Kidney glomerular epithelial cell (primary cell): ENCODE results near the gene PLCH2.
"Not testable (repeated sequence)": the region's sequence is repeated elsewhere in the genome, so short reads cannot be mapped to it uniquely, and the experiment has no call there.

Experiments
- DNase-seq: peaks from one replicate; lab custom pipeline; 2025; lab: John Stamatoyannopoulos, UW

The PLCH2 gene

DNA sequence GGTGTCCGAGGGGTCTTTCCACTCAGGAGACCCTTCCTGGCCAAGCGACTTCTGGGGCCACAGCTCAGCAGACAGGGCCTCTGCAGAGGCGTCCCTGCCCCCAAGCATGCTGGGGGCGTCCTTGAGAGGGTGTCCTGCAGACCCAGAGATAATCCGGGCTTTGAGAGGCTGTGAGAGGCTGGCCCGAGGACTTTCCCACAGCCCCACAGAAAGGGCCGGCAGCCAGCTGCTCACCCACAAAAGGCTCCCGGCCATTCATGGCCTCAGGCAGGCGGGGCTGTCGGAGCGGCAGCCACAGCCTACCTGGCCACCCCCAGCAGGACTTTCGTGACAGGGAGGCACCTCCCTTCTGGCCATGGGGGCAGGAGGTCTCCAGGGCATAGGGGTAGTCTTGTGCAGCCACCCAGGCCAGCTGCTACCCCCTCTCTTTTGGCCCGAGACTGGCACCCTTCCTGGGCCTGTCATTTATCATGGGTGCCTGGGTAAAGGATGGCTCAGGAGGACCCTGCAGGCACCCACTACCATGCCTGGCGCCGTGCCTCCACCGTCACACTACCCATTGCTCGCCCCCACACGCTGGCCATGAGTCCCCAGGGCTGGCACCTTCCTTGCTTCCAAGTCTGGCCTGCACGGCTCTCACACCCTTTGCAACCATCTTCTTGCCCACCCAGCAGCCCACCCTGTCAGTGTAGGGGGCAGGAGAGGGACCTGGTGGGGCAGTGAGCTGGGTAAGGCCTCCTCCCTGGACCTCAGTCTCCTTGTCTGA, 69.0 kb downstream of the PLCH2 start:
- DNase-seq, result no peak

DNA sequence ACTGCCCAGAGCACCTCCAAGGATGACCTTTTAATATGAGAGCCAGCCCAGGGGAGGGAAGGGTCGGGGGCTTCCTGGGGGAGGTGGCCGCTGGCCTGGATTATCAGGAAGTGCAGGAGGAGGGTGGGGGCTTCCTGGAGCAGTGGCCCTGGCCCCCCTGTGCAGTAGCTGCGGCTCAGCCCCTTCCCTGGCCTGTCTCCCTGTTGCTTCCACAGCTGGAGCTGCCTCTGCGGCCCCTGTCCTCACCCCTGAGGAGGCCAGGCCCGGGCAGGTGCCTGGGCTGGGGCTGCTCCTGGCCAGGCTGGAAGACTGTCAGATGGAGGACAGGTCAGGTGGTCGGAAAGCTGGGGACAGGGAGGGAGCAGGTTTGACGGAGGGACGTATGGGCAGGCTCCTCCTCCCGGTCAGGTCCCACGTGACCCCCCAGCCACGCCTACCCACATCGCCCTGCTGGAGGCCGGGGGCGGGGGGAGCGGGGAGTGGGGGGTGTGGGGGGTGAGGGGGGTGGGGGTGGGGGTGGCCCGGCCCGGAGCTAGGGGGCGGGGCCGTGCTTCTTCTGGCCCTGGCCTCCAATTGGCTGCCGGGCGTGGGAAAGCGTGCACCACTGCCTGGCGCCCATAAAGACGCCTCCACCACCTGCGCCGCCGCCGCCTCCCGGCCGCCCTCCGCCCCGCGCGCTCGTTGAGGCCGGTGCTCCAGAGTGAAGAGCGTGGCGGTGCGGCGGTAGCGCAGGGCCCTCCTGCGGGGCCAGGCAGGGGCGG, 69.8 kb downstream of the PLCH2 start:
- peak; percentile 28 for DNase-seq

DNA sequence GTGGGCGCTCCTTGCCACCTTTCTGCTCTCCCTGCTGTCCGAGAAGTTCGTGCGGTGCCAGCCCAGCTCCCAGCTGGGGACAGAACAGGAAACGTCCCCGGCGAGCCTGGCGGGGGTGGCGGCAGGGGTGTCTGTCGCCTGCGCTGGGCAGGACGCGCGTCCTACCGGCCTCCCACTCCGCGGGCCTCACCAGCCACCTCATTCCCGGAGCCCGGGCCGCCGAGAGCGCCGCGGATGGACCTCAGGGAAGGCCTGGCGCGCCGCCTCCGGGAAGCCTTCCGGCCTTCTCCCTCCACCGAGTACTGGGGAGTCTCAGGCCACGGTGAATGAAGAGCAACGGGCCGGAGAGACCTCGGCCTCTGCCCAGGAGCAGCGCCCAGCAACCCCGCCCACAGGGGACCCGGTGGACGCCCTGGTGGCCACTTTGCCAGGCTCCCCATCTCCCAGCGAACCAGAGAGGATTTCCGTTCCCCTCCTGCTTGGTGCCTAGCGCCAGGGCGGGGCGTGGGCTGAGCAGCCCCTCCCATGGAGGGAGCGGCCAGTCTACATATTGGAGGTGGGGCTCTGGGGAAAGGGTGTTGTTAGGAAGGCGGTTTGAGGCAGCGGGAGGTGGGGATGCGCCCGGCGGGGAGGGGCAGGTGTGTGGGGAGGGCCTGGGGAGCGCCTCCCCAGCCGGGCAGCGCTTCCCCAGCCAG, 70.6 kb downstream of the PLCH2 start:
- peak; percentile 61 for DNase-seq

DNA sequence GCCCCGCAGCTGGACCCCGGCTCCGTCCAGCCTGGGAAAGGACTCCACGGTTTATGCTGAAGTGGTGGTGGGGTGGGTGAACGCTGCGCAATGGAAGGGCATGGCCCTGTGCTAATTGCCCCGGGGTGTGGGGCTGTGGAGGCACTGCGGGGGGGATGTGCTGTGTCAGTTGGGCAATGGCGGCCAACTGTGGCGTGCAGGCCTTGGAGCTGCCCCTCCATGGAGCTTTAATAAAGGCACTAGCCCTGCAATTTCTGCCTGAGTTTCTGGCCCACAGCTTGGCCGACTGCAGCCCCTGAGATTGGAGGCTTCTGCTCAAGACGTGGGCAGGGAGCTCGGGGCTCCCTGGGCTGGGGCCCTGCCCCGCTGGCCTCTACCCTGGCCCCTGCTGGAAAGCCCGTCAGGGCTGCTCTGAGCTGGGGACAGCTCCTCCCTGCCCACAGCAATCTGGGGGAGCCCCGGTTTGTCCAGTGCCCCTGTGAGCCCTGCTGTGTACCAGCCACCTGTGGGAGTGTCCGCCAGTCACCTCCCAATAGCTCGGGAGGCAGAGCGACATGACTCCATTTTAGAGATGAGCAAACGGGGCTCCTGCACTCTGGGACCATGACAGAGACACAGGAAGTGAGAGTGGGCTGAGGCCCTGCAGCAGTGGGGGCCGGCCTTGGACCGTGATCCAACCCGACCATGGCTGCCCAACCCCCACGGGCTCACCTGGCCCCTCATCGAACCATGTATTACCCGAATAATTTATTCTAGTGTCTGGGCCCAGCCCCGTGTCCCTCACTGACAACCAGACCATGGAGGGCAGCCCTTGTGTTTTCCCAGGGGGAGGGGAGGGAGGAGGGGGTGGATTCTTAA, 71.3 kb downstream of the PLCH2 start:
- no peak for DNase-seq

DNA sequence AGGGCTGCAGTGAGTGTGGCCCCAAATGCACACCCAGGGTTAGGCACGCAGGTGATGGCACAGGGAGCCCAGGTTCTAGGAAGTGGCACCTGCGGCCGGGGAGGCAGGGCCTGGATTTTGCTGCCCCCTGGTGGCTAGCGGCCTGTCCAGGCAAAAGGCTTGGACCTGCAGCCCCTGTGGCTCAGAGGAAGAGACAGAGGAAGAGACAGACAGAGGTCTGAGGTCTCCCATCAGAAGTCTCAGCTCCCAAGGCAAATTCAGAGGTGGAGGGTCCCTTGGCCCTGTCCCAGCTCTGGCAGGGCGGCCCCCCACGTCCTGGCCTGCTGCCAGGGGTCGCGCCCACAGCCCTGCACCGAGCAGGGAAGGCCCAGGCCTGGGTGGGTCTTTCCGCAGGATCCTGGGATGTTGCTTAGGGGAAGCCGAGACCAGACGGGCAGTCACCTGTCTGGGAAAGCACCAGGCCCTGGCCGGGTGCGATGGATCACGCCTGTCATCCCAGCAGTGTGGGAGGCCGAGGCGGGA, 72.0 kb downstream of the PLCH2 start:
- DNase-seq, result peak; percentile 36

DNA sequence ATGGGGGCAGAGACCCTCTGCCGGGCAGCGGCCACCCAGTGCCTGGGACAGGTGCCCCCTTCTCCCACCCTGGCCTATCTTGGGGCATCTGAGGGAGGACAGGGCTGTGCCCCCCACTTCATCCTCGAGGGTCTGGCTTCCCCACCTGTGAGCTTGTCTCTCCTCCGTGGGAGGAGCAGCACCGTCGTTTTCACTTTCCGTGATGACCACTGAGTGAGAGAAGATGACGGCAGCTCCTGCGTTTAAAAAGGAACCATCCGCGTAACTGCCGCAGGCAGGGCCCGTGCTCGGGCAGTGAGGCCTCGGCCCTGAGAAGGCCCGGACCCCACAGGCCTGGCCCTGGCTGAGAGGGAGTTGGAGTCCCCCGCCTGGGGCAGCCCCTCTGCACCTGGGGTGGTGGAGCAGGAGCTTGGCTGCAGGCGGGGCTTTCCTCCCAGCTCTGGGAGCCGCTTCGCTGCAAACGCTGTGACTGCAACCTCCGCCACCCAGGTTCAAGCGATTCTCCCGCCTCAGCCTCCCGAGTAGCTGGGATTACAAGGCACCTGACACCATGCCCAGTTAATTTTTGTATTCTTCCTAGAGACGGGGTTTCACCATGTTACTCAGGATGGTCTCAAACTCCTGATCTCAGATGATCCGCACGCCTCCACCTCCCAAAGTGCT, 73.4 kb downstream of the PLCH2 start:
- DNase-seq, result not testable (repeated sequence)

DNA sequence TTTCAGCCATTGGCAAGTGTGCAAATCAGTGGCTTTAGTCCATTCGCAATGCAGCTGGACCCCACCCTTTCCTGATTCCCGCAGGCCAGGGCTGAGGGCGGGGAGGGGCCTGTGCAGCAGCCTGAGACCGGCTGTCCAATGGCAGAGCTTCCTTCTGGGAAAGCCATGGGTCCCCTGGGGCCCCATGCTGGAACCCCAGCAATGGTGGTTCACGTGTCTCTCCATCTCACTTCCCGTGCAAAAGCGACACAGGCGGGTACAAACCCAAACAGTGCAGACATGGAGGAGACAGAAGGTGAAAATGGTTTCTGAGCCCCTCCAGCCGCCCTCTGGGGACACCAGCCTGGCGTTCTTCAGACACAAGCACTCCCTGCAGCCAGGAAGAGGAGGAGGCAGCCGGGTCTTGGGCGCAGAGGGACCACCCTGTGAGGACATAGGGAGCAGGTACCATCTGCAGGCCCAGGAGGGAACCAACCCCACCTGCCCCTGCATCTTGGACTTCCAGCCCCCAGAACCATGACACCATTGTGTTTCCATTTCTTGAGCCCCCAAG, 74.3 kb downstream of the PLCH2 start:
- DNase-seq, result not testable (repeated sequence)

DNA sequence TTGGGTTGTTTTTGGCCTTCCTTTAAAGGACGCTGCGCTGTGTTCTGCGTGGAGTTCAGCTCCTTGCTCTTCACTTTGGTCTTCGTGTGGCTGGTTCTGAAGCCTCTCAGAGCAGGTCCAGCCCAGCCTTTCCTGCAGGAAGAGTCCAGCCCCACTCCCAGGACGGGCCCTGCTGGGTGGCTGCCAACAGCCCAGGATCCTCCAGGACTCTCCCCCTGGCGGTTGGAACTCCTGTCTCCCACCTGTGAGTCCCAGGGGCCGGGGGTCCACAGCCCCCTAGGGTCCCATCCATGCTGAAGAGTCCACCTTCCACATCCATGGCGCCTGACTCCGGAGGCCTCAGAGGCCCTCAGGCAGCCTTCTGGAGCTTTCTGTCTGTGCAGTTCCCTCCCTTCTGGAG, 75.5 kb downstream of the PLCH2 start:
- DNase-seq, result not testable (repeated sequence)

DNA sequence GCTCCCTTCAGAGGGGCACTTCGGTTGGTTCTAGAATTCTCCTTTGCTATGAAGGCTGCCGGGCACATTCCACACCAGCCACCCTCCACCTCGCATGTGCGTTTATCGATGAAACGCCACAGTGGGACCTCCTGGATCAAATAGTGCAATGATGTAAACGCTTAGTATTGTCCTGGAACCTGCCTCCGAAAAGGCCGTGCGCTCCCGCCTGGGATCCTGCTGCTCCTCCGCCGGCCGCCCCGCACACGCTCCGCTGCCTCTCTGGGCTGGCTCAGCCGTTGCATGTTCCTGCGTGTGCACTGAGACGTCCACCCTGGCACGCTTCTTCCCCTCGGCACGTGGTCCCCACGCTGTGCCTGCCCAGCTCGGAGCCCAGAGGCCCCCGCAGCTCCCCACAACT, 76.1 kb downstream of the PLCH2 start:
- DNase-seq, result no peak

DNA sequence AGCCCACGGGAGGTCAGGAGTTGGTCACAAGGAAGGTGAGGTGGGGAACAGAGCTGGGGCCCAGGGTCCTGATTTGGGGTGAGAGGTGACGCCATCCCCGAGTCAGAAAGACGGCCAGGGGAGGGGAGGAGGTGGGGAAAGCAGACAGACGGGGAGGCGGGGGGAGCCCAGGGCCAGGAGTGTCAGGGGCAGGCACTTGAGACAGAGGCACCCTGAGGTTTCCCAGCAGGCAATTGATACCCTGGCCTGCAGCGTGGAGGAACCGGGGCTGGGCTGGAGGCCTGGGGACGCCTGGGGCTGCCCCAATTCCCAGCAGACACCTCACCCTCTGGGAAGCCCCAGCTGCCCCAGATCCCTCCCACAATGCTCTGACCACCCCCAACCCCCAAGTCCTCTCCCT, 77.0 kb downstream of the PLCH2 start:
- not testable (repeated sequence) for DNase-seq

DNA sequence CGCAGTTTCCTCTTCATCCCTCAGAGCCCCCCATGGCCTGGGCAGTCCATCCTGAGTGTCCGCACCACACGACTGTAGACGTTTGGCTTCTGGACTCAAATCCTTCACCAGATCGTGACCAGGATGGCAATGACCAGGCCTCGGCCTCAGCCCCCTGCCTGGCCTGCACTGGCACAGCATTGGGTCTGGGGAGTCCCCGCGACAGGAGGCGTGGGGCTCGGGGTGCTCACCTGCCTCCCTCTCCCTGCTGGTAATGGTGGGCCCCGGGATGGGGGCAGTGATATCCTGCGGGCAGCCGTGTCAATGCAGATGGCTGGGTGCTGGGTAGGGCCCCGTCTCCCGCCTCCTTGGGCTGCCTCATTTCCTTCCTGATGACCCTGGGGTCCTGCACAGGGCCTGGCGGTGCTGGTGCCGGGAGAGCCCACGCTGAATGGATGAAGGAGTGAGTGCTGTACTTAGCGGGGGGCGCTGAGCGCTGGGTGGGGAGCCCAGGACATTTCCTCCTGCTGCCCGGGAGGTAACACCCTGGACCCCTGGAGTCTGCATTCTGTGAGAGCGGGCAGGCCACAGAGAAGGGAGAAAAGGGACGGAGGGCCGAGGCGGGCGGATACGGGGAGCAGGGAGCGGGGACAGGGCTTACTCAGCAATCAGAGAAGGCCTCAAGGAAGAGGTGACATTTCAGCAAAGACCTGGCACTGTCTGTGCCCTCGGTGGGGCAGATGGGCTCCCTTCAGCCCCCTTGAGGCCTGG, 78.0 kb downstream of the PLCH2 start:
- DNase-seq, result no peak

DNA sequence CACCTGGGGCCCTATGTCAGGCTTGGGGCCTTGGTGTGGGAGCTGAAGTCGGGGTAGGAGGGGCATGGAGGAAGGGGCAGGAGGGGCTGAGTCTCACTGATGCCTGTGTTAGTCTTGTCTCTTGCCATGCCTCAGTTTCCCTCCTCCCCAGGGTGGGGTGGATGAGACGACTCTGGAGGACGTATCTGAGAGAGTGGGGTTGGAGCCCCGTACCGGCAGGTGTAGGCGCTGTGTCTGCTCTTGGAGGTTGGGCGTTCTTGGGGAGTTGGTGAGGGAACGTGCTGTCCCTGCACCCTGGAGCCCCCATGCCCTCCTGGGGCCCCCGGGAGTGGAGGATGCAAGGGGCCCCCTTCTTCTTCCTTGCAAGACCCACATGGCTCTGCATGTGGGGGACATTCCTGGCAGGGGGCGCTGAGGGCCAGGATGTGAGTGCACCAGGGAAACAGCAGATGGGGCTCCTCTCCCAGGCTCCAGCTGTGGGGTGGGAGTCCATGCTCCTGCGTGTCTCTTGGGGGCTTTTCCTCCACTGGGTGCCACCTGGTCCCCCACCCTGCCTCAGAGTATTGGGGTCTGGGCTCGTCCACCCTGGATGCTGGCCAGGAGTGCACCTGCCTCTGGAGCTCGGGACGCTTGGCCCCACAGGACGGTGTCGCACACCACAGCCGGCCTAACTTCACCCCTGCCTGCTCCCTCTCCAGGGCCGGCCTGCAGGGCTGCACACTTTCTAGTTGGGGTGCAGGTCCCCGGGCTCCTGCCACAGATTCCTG, 78.7 kb downstream of the PLCH2 start:
- no peak for DNase-seq
